GM23338 (cell line): ENCODE data around the gene WNK2. TPM values are rescaled to one million over a fixed set of nuclear protein-coding genes. Genes with fewer than 3 reads are reported as not detected.

Source experiments
- ATAC-seq: fragments of 200-7000 bp; cut with Tn5 transposase; 3 replicates; pipeline ENCODE4 v1.9.1; 2020
- DNase-seq: peaks from one replicate; pipeline ENCODE4 v3.0.0-alpha.2; 2015; ENCODE audit warnings: low spot score
- H2AFZ ChIP-seq: fragments of 200-600 bp; sonication (generic); 2 replicates; pipeline ENCODE4 v1.8.0; 2016; ENCODE audit warnings: antibody characterized with exemption, mild to moderate bottlenecking, moderate library complexity
- H3F3A ChIP-seq: fragments of 200-600 bp; sonication (generic); replicated peaks from 2 replicates; pipeline ENCODE4 v1.8.0; 2017; ENCODE audit warnings: antibody characterized with exemption, mixed run types, low read depth
- H3K27ac ChIP-seq: fragments of 200-600 bp; sonication (generic); 2 replicates; pipeline ENCODE4 v1.6.1; 2016; ENCODE audit warnings: low read depth
- H3K27me3 ChIP-seq: fragments of 200-600 bp; sonication (generic); 2 replicates; pipeline ENCODE4 v1.8.0; 2016; ENCODE audit warnings: mild to moderate bottlenecking, mixed run types, moderate library complexity; ENCODE audit not compliant: insufficient read depth
- H3K36me3 ChIP-seq: fragments of 200-600 bp; sonication (generic); 2 replicates; pipeline ENCODE4 v1.8.0; 2016; ENCODE audit warnings: mild to moderate bottlenecking; ENCODE audit not compliant: insufficient read depth
- H3K4me1 ChIP-seq: fragments of 200-600 bp; sonication (generic); 2 replicates; pipeline ENCODE4 v1.8.0; 2016; ENCODE audit warnings: mild to moderate bottlenecking, moderate library complexity; ENCODE audit not compliant: insufficient read depth
- H3K4me2 ChIP-seq: fragments of 200-600 bp; sonication (generic); 2 replicates; pipeline ENCODE4 v1.7.1; 2017; ENCODE audit warnings: mixed run types
- H3K4me3 ChIP-seq: fragments of 200-600 bp; sonication (generic); 2 replicates; pipeline ENCODE4 v1.6.1; 2016; ENCODE audit warnings: mixed run types
- H3K79me2 ChIP-seq: fragments of 200-600 bp; sonication (generic); replicated peaks from 2 replicates; pipeline ENCODE4 v1.8.0; 2017; ENCODE audit warnings: mild to moderate bottlenecking; ENCODE audit not compliant: insufficient read depth
- H3K9me2 ChIP-seq: fragments of 200-600 bp; sonication (generic); 2 replicates; pipeline ENCODE4 v1.8.0; 2017; ENCODE audit not compliant: insufficient read depth
- H4K20me1 ChIP-seq: fragments of 200-600 bp; sonication (generic); replicated peaks from 2 replicates; pipeline ENCODE4 v1.8.0; 2017; ENCODE audit warnings: mild to moderate bottlenecking; ENCODE audit not compliant: insufficient read depth
- H3K27ac Mint-ChIP-seq: 2 replicates; pipeline ENCODE4 v1.8.0; 2020; ENCODE audit warnings: inconsistent platforms, mild to moderate bottlenecking, moderate library complexity, mixed read lengths
- H3K27me3 Mint-ChIP-seq: 3 replicates; pipeline ENCODE4 v1.8.0; 2022; ENCODE audit warnings: low read depth, mild to moderate bottlenecking, moderate library complexity, mixed read lengths, inconsistent platforms; ENCODE audit not compliant: insufficient read depth, poor library complexity
- H3K36me3 Mint-ChIP-seq: 3 replicates; pipeline ENCODE4 v1.8.0; 2021; ENCODE audit warnings: low read depth, mild to moderate bottlenecking, inconsistent platforms, moderate library complexity, mixed read lengths
- H3K4me1 Mint-ChIP-seq: 3 replicates; pipeline ENCODE4 v1.8.0; 2020; ENCODE audit warnings: mild to moderate bottlenecking, inconsistent platforms, mixed read lengths
- H3K4me3 Mint-ChIP-seq: 3 replicates; pipeline ENCODE4 v1.8.0; 2021; ENCODE audit warnings: moderate library complexity, mild to moderate bottlenecking, inconsistent platforms, mixed read lengths
- H3K9me3 Mint-ChIP-seq: 3 replicates; pipeline ENCODE4 v1.8.0; 2020; ENCODE audit warnings: moderate library complexity, mild to moderate bottlenecking, inconsistent platforms, mixed read lengths
- CREB1 ChIP-seq: fragments of 250-450 bp; sonication (Bioruptor Pico); IDR thresholded peaks from 2 replicates; pipeline ENCODE4 v1.5.0; 2020; ENCODE audit warnings: low read depth, mild to moderate bottlenecking, moderate library complexity
- EZH2 ChIP-seq: fragments of 200-600 bp; sonication (generic); IDR thresholded peaks from one replicate; pipeline ENCODE4 v1.8.0; 2017; ENCODE audit warnings: antibody characterized with exemption, mild to moderate bottlenecking, low read depth; ENCODE audit not compliant: unreplicated experiment
- EZH2phosphoT487 ChIP-seq: fragments of 200-600 bp; sonication (generic); IDR thresholded peaks from one replicate; pipeline ENCODE4 v1.8.1; 2018; ENCODE audit warnings: antibody characterized with exemption; ENCODE audit not compliant: unreplicated experiment
- JUNB ChIP-seq: IDR thresholded peaks from one replicate; pipeline ENCODE4 v1.6.1; 2016; ENCODE audit warnings: antibody characterized with exemption; ENCODE audit not compliant: unreplicated experiment
- NANOG ChIP-seq: IDR thresholded peaks from 2 replicates; pipeline ENCODE4 v1.6.1; 2016; ENCODE audit warnings: antibody characterized with exemption, borderline replicate concordance
- POLR2AphosphoS5 ChIP-seq: IDR thresholded peaks from 2 replicates; pipeline ENCODE4 v1.6.1; 2016; ENCODE audit warnings: antibody characterized with exemption, low read depth
- STAT1 ChIP-seq: IDR thresholded peaks from one replicate; pipeline ENCODE4 v1.6.1; 2016; ENCODE audit warnings: antibody characterized with exemption; ENCODE audit not compliant: unreplicated experiment
- ZNF114 ChIP-seq: fragments of 250-450 bp; sonication (Bioruptor Pico); IDR thresholded peaks from 2 replicates; pipeline ENCODE4 v1.5.0; 2020; ENCODE audit warnings: mild to moderate bottlenecking, moderate library complexity
- ZNF331 ChIP-seq: fragments of 250-450 bp; sonication (Bioruptor Pico); IDR thresholded peaks from 2 replicates; pipeline ENCODE4 v1.5.0; 2020; ENCODE audit warnings: low read depth, mild to moderate bottlenecking, moderate library complexity
- polyA plus RNA-seq: library from polyadenylated mRNA; unstranded; fragments of >200 nt; fragmentation: Nextera tagmentation; extraction: Ambion mirVana; gene quantifications from 2 replicates; pipeline ENCODE4 v1.2.1, GENCODE V29; 2016
- total RNA-seq: library from RNA; depleted of rRNA; stranded (reverse); fragments of >200 nt; shearing (Covaris generic); gene quantifications from 2 replicates; pipeline ENCODE4 v1.2.3, GENCODE V29; 2014
- TF ChIP-seq, protein P1 (sequence below): fragments of 250-450 bp; sonication (Bioruptor Pico); IDR thresholded peaks from 2 replicates; pipeline ENCODE4 v1.5.0; 2020; ENCODE audit warnings: mild to moderate bottlenecking, moderate library complexity
- TF ChIP-seq, protein P2 (sequence below): IDR thresholded peaks from one replicate; pipeline ENCODE4 v1.6.1; 2018; ENCODE audit warnings: antibody characterized with exemption; ENCODE audit not compliant: unreplicated experiment
- TF ChIP-seq, protein P3 (sequence below): IDR thresholded peaks from 2 replicates; pipeline ENCODE4 v1.6.1; 2016; ENCODE audit warnings: antibody characterized with exemption
- TF ChIP-seq, protein P4 (sequence below), 2 experiments: fragments of 200-600 bp in 1 of 2; sonication (generic) in 1 of 2; conservative IDR thresholded peaks; 2 replicates each; pipeline versions ENCODE4 v1.5.1 to v1.6.1; 2016 to 2017; ENCODE audit warnings: antibody characterized with exemption in 2 of 2, low read depth in 2 of 2, mild to moderate bottlenecking in 2 of 2, moderate library complexity in 1 of 2

The WNK2 gene
- total and polyA plus RNA-seq, 2 experiments from 2014 or later: 56.4 to 102 TPM

DNA sequence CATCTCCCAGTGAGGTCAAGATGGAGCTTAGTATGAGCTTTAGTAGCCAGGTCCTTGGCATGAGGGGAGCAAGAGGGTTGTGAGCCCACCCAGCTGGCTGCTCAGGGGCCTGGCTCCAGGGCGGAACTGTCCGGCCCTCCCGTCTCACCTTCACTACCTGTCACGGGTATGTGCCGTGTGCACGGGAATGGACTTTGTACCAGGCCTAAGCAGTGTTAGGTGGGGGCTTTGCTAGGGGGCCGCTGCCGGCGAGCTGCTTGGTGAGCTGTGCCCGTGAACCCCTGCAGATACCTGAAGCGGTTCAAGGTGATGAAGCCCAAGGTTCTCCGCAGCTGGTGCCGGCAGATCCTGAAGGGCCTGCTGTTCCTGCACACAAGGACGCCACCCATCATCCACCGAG, 46.7 kb downstream of the WNK2 start:
- Histone ChIP-seq H3F3A (no peaks in the 10 kb centered on the region), H3K9me2 (no peaks in the 10 kb centered on the region), H3K27ac (no peak overlapping the region), H3K79me2 (peaks cover 26% of the 10 kb centered on the region; the same call in 1 of the 2 replicates), H3K36me3 (no peaks in the 10 kb centered on the region; the same call in 1 of the 2 replicates), H3K4me1 (no peaks in the 10 kb centered on the region), H3K4me2 (no peak overlapping the region), H3K27me3 (no peaks in the 10 kb centered on the region), H4K20me1 (peaks cover 3% of the 10 kb centered on the region; the same call in 1 of the 2 replicates), H3K4me3 (no peak overlapping the region), H2AFZ (no peak overlapping the region)
- Mint-ChIP-seq H3K27ac (no peak overlapping the region), H3K9me3 (no peaks in the 10 kb centered on the region; the same call in 2 of the 3 replicates), H3K4me1 (peaks cover 9% of the 10 kb centered on the region), H3K4me3 (no peak overlapping the region), H3K36me3 (no peaks in the 10 kb centered on the region), H3K27me3 (peaks cover 10% of the 10 kb centered on the region)
- no peak for DNase-seq
- ATAC-seq: no peak
- TF ChIP-seq, protein P1, sequence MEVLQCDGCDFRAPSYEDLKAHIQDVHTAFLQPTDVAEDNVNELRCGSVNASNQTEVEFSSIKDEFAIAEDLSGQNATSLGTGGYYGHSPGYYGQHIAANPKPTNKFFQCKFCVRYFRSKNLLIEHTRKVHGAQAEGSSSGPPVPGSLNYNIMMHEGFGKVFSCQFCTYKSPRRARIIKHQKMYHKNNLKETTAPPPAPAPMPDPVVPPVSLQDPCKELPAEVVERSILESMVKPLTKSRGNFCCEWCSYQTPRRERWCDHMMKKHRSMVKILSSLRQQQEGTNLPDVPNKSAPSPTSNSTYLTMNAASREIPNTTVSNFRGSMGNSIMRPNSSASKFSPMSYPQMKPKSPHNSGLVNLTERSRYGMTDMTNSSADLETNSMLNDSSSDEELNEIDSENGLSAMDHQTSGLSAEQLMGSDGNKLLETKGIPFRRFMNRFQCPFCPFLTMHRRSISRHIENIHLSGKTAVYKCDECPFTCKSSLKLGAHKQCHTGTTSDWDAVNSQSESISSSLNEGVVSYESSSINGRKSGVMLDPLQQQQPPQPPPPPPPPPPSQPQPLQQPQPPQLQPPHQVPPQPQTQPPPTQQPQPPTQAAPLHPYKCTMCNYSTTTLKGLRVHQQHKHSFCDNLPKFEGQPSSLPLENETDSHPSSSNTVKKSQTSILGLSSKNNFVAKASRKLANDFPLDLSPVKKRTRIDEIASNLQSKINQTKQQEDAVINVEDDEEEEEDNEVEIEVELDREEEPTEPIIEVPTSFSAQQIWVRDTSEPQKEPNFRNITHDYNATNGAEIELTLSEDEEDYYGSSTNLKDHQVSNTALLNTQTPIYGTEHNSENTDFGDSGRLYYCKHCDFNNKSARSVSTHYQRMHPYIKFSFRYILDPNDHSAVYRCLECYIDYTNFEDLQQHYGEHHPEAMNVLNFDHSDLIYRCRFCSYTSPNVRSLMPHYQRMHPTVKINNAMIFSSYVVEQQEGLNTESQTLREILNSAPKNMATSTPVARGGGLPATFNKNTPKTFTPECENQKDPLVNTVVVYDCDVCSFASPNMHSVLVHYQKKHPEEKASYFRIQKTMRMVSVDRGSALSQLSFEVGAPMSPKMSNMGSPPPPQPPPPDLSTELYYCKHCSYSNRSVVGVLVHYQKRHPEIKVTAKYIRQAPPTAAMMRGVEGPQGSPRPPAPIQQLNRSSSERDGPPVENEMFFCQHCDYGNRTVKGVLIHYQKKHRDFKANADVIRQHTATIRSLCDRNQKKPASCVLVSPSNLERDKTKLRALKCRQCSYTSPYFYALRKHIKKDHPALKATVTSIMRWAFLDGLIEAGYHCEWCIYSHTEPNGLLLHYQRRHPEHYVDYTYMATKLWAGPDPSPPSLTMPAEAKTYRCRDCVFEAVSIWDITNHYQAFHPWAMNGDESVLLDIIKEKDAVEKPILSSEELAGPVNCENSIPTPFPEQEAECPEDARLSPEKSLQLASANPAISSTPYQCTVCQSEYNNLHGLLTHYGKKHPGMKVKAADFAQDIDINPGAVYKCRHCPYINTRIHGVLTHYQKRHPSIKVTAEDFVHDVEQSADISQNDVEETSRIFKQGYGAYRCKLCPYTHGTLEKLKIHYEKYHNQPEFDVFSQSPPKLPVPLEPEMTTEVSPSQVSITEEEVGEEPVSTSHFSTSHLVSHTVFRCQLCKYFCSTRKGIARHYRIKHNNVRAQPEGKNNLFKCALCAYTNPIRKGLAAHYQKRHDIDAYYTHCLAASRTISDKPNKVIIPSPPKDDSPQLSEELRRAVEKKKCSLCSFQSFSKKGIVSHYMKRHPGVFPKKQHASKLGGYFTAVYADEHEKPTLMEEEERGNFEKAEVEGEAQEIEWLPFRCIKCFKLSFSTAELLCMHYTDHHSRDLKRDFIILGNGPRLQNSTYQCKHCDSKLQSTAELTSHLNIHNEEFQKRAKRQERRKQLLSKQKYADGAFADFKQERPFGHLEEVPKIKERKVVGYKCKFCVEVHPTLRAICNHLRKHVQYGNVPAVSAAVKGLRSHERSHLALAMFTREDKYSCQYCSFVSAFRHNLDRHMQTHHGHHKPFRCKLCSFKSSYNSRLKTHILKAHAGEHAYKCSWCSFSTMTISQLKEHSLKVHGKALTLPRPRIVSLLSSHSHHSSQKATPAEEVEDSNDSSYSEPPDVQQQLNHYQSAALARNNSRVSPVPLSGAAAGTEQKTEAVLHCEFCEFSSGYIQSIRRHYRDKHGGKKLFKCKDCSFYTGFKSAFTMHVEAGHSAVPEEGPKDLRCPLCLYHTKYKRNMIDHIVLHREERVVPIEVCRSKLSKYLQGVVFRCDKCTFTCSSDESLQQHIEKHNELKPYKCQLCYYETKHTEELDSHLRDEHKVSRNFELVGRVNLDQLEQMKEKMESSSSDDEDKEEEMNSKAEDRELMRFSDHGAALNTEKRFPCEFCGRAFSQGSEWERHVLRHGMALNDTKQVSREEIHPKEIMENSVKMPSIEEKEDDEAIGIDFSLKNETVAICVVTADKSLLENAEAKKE (CRISPR knock-in tag): no peak
- TF ChIP-seq STAT1 (no peak), EZH2 (no peak), EZH2phosphoT487 (no peak), ZNF114 (no peak), CREB1 (CRISPR knock-in tag) (no peak), ZNF331 (CRISPR knock-in tag) (no peak), POLR2AphosphoS5 (no peak), NANOG (no peak), JUNB (no peak)
- TF ChIP-seq, protein P2, sequence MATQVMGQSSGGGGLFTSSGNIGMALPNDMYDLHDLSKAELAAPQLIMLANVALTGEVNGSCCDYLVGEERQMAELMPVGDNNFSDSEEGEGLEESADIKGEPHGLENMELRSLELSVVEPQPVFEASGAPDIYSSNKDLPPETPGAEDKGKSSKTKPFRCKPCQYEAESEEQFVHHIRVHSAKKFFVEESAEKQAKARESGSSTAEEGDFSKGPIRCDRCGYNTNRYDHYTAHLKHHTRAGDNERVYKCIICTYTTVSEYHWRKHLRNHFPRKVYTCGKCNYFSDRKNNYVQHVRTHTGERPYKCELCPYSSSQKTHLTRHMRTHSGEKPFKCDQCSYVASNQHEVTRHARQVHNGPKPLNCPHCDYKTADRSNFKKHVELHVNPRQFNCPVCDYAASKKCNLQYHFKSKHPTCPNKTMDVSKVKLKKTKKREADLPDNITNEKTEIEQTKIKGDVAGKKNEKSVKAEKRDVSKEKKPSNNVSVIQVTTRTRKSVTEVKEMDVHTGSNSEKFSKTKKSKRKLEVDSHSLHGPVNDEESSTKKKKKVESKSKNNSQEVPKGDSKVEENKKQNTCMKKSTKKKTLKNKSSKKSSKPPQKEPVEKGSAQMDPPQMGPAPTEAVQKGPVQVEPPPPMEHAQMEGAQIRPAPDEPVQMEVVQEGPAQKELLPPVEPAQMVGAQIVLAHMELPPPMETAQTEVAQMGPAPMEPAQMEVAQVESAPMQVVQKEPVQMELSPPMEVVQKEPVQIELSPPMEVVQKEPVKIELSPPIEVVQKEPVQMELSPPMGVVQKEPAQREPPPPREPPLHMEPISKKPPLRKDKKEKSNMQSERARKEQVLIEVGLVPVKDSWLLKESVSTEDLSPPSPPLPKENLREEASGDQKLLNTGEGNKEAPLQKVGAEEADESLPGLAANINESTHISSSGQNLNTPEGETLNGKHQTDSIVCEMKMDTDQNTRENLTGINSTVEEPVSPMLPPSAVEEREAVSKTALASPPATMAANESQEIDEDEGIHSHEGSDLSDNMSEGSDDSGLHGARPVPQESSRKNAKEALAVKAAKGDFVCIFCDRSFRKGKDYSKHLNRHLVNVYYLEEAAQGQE: no peak
- TF ChIP-seq, protein P3, sequence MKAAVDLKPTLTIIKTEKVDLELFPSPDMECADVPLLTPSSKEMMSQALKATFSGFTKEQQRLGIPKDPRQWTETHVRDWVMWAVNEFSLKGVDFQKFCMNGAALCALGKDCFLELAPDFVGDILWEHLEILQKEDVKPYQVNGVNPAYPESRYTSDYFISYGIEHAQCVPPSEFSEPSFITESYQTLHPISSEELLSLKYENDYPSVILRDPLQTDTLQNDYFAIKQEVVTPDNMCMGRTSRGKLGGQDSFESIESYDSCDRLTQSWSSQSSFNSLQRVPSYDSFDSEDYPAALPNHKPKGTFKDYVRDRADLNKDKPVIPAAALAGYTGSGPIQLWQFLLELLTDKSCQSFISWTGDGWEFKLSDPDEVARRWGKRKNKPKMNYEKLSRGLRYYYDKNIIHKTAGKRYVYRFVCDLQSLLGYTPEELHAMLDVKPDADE: no peak
- TF ChIP-seq, protein P4, sequence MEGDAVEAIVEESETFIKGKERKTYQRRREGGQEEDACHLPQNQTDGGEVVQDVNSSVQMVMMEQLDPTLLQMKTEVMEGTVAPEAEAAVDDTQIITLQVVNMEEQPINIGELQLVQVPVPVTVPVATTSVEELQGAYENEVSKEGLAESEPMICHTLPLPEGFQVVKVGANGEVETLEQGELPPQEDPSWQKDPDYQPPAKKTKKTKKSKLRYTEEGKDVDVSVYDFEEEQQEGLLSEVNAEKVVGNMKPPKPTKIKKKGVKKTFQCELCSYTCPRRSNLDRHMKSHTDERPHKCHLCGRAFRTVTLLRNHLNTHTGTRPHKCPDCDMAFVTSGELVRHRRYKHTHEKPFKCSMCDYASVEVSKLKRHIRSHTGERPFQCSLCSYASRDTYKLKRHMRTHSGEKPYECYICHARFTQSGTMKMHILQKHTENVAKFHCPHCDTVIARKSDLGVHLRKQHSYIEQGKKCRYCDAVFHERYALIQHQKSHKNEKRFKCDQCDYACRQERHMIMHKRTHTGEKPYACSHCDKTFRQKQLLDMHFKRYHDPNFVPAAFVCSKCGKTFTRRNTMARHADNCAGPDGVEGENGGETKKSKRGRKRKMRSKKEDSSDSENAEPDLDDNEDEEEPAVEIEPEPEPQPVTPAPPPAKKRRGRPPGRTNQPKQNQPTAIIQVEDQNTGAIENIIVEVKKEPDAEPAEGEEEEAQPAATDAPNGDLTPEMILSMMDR (conservative IDR thresholded peaks at IDR 0.05; ENCODE audit: low read depth in 2 of 2): no peak
